GM10266 (cell line): ENCODE data around the gene ERI2.

Experiments used
- DNase-seq: peaks from one replicate; pipeline ENCODE4 v3.0.0; 2012; ENCODE audit errors: extremely low spot score
- TF ChIP-seq, protein P1 (sequence below): IDR thresholded peaks from 2 replicates; pipeline ENCODE4 v1.5.1; 2012; ENCODE audit warnings: mild to moderate bottlenecking, low read depth; ENCODE audit not compliant: control insufficient read depth, insufficient read depth; ENCODE audit errors: missing control alignments

Gene ERI2

DNA sequence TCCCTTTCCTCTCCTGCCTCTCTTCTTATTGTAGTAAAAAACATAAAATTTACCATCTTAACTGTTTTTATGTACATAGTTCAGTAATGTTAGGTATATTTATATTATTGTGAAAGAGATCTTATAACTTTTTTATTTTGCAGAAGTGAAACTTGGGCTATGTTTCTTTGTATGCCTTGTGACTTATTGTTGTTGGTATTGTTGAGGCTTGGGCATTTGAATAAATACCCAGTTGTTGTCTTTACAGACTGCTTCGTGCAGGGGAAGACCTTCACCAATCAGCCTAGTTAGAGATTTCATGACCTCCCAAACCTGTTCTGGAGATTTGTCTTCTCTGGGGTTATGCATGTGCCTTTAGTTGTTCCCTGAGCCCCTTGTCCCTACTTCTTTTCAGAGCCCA is 32.0 kb upstream of the ERI2 start:
- DNase-seq, result no peak
- TF ChIP-seq, protein P1, sequence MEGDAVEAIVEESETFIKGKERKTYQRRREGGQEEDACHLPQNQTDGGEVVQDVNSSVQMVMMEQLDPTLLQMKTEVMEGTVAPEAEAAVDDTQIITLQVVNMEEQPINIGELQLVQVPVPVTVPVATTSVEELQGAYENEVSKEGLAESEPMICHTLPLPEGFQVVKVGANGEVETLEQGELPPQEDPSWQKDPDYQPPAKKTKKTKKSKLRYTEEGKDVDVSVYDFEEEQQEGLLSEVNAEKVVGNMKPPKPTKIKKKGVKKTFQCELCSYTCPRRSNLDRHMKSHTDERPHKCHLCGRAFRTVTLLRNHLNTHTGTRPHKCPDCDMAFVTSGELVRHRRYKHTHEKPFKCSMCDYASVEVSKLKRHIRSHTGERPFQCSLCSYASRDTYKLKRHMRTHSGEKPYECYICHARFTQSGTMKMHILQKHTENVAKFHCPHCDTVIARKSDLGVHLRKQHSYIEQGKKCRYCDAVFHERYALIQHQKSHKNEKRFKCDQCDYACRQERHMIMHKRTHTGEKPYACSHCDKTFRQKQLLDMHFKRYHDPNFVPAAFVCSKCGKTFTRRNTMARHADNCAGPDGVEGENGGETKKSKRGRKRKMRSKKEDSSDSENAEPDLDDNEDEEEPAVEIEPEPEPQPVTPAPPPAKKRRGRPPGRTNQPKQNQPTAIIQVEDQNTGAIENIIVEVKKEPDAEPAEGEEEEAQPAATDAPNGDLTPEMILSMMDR, result no peak

DNA sequence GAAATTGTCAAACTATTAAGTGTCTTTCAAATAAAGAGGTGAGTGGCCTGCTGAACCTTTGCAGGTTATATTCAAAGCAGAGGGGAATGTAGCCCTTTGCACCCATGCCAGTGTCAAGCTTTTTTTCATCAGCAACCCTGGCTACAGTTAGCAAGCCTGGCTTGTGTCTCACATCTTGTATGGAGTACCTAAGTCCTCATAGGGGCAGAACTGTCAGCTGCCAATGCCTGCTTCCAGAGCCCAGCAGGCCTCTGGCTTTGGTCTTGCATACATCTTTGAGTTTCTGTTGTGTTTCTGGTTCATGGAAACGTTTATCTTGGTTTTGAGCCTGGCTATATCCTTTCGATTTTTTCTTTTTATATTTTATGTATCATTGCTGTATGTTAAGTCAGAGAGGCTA is 26.8 kb upstream of the ERI2 start:
- DNase-seq, result no peak
- TF ChIP-seq, protein P1, result no peak

DNA sequence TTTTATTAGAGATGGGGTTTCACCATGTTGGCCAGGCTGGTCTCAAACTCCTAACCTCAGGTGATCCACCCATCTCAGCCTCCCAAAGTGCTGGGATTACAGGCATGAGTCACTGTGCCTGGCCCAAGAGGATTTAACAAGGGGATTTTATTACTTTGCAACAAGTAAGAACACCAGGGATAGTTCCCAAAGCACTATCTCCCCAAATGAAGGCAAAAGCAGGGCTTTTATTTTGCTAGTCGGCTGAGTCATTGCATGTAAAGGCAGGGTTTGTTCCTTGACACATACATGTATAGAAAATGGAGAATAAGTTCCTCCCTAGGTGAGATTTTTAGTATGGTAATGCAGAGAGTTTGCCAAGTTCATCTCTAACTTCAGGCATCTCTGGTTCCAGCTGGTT is 24.1 kb upstream of the ERI2 start:
- TF ChIP-seq, protein P1, result no peak
- DNase-seq, result no peak

DNA sequence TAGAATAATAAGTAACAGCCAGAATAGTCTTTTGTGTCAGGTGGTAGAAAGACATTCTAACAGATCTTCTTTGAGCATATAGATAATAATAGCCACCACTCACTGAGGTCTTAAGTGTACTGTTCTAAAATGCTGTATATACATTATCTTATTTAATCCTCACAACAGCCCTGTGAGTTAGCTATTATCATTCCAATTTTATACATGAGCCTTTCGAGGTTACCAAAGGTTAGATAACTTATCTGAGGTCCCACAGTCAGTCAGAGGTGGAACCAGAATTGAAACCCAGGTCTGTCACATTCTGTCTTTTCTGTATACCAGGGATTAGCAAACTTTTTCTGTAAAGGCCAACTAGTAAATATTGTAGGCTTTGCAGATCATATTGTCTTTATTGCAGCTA is 23.3 kb upstream of the ERI2 start:
- no peak for DNase-seq
- TF ChIP-seq, protein P1, result no peak

DNA sequence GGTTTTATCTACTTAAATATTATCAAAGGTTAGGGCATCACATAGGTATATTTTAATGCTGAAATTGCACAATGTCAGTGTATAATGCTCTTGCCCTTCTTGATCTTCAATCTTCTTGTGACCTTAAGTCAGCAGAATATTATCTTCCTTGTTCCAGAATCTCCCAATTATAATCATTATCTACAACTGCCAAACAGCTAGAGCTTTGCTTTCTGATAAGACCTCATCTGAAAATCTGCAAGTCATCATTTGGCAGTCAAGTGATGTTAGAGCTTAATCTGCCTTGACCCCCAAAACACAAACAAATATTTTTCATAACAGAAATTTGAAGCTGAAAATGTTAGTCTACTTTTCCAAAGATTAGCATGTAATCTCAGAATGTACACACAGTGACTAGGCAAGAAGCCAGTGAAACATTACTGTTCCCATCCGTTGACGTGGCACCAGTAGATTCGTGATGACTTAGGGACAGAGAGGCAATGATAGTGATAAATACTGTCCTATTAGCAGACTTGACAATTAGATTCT is 19.8 kb upstream of the ERI2 start:
- TF ChIP-seq, protein P1, result no peak
- no peak for DNase-seq

DNA sequence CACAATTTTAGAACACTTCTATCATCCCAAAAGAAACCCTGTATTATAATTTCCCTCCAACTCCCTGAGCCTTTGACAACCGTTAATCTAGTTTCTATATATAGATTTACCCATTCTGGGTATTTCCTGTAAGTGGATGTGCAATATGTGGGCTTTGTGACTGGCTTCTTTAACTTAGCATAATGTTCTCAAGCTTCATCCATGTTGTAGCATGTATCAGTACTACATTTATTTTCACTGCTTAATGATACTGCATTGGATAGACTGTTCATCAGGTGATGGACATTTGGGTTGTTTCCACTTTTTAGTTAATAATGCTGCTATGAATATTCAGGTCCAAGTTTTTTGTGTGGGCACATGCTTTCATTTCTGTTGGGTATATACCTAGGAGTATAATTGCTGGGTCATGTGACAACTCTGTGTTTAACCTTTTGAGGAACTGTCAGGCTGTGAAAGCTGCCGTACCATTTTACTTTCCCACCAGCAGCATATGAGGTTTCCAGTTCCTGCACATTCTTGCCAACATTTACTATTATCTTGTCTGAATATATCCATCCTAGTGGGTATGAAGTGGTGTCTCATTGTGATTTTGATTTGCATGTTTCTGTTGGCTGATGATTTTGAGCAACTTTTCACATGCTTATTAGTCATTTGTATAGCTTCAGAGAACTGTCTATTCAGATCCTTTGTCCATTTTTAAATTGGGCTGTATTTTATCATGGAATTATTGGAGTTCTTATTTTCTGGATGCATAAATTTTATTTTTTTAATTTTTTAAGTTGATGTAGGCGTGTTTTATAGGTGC is 16.5 kb upstream of the ERI2 start:
- TF ChIP-seq, protein P1, result no peak

DNA sequence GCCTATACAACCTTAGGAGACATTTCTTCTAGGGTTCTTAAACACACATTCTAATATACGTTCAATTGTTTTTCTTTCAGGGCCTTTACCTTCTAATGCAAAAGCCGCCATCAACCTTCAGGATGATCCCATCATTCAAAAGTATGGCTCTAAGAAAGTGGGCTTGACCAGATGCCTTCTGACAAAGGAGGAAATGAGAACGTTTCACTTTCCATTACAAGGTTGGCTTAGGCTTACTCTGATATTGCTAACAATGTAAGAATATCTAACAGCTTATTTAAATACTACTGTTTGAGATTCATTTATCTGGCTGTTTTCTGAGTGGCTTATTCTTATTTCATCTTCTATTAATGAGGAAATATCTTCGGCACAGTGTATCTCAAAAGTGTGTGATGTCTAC is 15.4 kb upstream of the ERI2 start:
- no peak for DNase-seq
- TF ChIP-seq, protein P1, result no peak

More for the DNA sequence above, 16.5 kb upstream of the ERI2 start:
- DNase-seq, result no peak
